Stomach (tissue), 4 donors: ENCODE measurements around the gene OCA2.

Experiments
- CTCF ChIP-seq, 7 experiments: fragments of 450-650 bp in 4 of 7; fragments of 200-600 bp in 3 of 7; sonication (generic) in 3 of 7; IDR thresholded peaks; one replicate each; pipeline ENCODE4 v1.5.1; 2016 to 2019; ENCODE audit warnings: antibody characterized with exemption in 7 of 7, control low read depth in 2 of 7, mild to moderate bottlenecking in 1 of 7
- POLR2A ChIP-seq, 4 donors: fragments of 450-650 bp; IDR thresholded peaks; one replicate each; pipeline ENCODE4 v1.6.1; 2016; ENCODE audit warnings: antibody characterized with exemption in 4 of 4, control low read depth in 2 of 4, mild to moderate bottlenecking in 1 of 4, moderate library complexity in 1 of 4

GRCh38 chr15:27730868-27731267, 368.2 kb downstream of the OCA2 start:
- TF ChIP-seq CTCF (IDR thresholded peaks at IDR 0.05) (no peak), POLR2A (IDR thresholded peaks at IDR 0.05) (no peak)
